ENCODE results near the gene WNT5A. TPM values are rescaled to one million over a fixed set of nuclear protein-coding genes. Genes with fewer than 3 reads are reported as not detected.

WNT5A gene
- total RNA-seq, 1 donor from 2014 or later: 99.3 TPM

GRCh38 chr3:55417211-55417610, 69.9 kb downstream of the WNT5A start:
- peaks cover 6% of the 10 kb centered on the region for H3K4me1 Mint-ChIP-seq (ENCODE audit: unreplicated experiment)

DNA sequence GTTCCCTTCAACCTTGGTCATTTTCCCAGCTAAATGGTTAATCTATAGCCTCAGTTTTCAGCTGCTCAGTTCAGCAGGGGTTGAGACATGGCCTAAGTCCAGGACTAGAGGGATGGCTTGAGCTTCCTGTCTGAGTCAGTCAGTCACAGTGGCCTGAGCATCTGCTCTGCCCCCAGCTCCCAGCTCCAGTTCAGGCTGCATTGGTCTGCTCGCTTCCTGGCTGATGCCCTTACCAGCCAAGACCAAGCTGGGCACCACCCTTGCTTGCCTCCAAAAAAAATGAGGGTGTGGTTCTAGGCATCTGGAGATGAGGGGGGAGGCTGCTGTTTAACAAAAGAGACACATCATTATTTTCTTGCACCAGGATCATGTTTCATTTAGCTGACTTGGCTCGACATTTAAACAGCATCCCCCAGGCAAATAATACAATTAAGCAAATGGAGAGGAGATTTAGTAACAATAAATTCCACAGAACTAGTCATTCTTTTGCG, 70.7 kb downstream of the WNT5A start:
- H3K4me1 Mint-ChIP-seq (ENCODE audit: unreplicated experiment): peaks cover 10% of the 10 kb centered on the region
- no peaks in the 10 kb centered on the region for H3K36me3 Mint-ChIP-seq
- TF ChIP-seq CTCF (conservative IDR thresholded peaks at IDR 0.05): no peak
- H3K27ac Mint-ChIP-seq: no peak overlapping the region
- DNase-seq (ENCODE audit: extremely low spot score, unreplicated experiment): no peak
- no peaks in the 10 kb centered on the region for H3K27me3 Mint-ChIP-seq
- H3K4me3 Mint-ChIP-seq: no peak overlapping the region
- H3K9me3 Mint-ChIP-seq: no peaks in the 10 kb centered on the region

More at GRCh38 chr3:55417211-55417610, 69.9 kb downstream of the WNT5A start:
- no peak for TF ChIP-seq CTCF (conservative IDR thresholded peaks at IDR 0.05)
- no peak for DNase-seq (ENCODE audit: extremely low spot score, unreplicated experiment)
- no peaks in the 10 kb centered on the region for H3K9me3 Mint-ChIP-seq
- no peaks in the 10 kb centered on the region for H3K27me3 Mint-ChIP-seq
- no peak overlapping the region for H3K27ac Mint-ChIP-seq
- no peak overlapping the region for H3K4me3 Mint-ChIP-seq
- no peaks in the 10 kb centered on the region for H3K36me3 Mint-ChIP-seq
